Posterior vena cava (tissue), 2 donors: ENCODE data around the gene ANG. TPM values are rescaled to one million over a fixed set of nuclear protein-coding genes. Genes with fewer than 3 reads are reported as not detected.
"Not testable (repeated sequence)": the region's sequence is repeated elsewhere in the genome, so short reads cannot be mapped to it uniquely, and the experiment has no call there.

Source experiments
- DNase-seq: peaks from one replicate; pipeline ENCODE4 v3.0.0-alpha.2; 2020; ENCODE audit warnings: low spot score
- intact Hi-C, 2 donors: fragments of 100-400 bp; cut with DNase I; formaldehyde crosslinking; loops; one replicate each; pipeline versions ENCODE4 v1.14.1 to v1.14.2; 2022 to 2023
- total RNA-seq, 2 donors: library from RNA; stranded (reverse); fragmentation: NEBNext Ultra II Directional; extraction: Animal tissue kit (Norgen Biotek cat#: 25700); gene quantifications; one replicate each; pipeline ENCODE4 v1.2.1, GENCODE V29; 2021
- donor health status: DM: yes; HTN: yes; CAD: no.
- donor health status: DM: yes; HTN: yes; CAD: no.

ANG gene
- total RNA-seq, 2 donors from 2014 or later = 11.5 to 18.0 TPM

DNA sequence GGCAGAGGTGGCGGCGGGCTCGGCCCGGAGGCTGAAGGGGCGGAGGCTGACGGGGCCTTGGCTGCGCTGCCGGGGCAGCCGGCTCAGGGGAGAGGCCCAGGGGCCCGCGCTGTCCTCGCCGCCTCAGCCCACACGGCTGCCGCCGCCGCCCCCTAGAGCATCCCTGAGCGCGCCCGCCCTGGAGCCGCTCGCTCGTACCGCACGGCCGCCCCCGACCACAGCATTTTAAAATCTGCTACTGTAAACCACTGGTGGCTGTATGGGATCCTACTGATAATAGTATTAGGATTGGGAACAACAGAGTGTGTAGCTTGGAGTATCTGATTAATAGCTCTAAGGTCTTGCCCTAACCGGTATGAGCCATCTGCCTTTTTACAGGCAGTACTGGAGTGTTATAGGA is 34.9 kb downstream of the ANG start:
- no peak for DNase-seq
- intact Hi-C loops = no loop called here

DNA sequence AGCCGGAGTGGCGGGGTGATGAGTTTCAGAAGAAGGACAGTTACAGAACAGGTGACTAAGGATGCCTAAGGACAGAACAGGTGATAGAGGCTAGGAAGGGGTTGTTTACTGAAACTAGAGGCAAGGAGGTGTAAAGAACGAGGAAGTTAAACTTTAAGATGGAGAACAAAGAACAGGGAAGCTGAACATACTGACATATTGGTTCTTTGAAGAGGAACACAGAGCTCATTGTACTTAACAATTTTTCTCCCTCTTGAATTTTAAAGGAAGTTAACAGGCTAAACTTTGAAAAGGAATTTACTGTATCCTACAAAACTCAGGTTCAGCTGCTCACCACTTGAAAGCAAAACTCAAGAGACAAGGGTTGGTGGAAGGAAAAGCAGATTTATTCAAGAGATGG is 37.6 kb downstream of the ANG start:
- intact Hi-C loops, DNase-seq: not testable (repeated sequence)

DNA sequence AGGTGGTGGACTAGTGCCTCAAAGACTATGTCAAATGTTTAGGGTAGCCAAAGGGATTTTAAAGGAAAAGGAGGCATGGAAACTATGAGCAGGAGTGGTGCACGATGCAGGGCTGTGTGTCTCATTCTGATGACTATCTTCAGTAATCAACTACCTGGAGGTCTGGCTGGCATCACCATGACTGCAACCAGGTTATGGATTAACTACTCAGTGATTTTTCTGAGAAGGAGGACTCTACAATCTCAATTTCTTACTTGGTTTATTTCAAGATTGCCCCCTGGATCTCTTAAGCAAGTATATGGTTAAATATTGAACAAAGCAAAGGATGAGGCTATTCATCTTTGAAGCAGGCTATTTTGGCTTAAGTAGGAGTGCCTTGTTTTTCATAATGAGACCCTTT is 38.0 kb downstream of the ANG start:
- intact Hi-C loops = no loop called here

GRCh38 chr14:20730891-20731290 is 42.3 kb downstream of the ANG start:
- intact Hi-C loops = no loop called here
- DNase-seq = no peak

More for the DNA sequence above, 38.0 kb downstream of the ANG start:
- DNase-seq = no peak

- DNase-seq = no peak
- intact Hi-C loops = no loop called here
Observed at GRCh38 chr14:20732477-20732876, 43.9 kb downstream of the ANG start.

DNA sequence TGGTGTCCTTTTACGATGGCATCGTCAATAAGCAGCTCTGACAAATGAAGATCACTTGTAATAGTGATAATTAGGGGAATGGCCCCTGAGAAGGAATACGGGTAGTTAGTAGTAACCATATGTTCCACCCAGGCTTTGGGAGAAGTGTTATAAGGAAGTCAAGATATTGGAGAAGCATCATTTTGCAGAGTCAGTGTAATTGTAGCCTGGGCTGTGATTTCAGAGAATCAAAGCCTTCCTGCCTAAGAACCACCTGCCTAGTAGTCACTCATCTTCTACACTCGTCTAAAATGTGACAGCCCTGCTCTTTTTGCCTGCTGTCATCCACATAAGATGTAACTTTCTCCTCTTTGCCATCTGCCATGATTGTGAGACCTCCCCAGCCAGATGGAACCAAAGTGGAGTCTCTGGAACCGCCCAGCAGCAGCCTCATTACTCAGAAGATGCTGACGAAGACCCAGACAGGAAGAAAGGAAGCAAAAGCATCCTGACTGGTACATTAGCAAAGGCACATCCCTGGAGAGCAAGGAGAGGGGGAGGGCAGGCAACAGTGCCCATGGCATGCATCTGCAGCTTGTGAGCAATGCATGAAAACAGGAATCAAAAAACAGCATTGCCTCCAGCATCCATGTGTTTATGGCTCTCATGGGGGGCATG is 44.5 kb downstream of the ANG start:
- DNase-seq = no peak
- intact Hi-C loops = no loop called here

DNA sequence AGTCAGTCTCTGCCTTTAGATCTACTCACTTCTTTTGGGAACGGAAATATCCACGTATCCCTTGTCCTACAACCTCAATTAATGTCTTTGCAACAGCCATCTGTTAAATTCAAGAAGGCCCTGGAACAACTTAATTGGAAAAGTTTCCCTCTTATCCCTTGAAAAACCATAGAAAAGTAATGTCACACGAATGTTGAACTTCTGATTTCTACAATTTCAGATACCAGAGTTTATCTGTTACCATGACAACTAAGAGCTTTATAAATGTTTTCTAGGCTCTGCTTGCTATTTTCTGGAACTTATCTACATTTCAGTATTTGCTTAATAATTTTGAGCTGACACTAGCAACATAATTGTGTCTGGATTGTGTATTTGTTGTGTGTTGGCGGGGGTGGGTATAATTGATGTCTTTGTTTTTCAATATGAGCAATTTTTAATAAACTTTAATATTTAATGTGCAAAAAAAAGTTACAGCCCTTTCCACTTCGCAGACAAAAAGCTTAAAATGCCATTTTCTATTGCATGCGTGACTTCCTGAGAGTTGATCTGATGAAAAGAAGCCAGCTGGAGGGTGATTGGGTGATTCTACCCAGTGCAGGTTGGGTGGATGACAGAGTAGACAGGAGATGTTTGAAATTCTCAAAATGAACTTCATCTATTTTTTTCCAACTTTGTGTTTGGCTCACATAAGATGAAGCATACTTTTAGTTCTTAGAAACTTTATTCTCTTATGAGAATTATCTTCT is 45.3 kb downstream of the ANG start:
- intact Hi-C loops = no loop called here
- DNase-seq = no peak

- no peak for DNase-seq
- intact Hi-C loops = no loop called here
Observed at GRCh38 chr14:20734430-20734806, 45.9 kb downstream of the ANG start.

GRCh38 chr14:20738292-20738691 is 49.7 kb downstream of the ANG start:
- intact Hi-C loops, DNase-seq: not testable (repeated sequence)

- DNase-seq = no peak
- intact Hi-C loops = no loop called here
Observed at GRCh38 chr14:20742132-20742531, 53.6 kb downstream of the ANG start.

DNA sequence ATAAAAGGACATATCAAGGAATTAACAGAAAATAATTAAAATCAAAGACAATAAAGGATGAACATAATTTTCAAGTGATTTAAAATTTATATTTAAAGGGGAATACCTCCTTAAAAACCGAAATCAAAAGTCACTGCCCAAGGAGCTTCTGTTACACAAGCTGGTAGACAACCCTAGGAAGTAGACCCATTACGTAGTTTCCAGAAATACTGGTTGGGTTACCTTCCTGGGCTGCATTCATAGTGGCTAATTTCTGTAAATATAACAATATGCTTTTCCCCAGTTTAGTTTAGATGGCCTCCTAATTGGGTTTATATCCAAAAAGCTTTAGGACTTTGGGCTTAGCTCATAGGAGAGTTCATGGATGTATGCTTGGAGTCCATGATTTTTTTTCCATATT is 55.0 kb downstream of the ANG start:
- intact Hi-C loops = no loop called here
- no peak for DNase-seq

Other genes with a start within 250 kb of the ANG start
- 10 to 100 TPM; 24.4 to 28.7 TPM for gene OSGEP, start 234.0 kb upstream of the ANG start, total RNA-seq
- 10 to 100 TPM; 74.3 to 96.2 TPM for gene APEX1, start 233.5 kb upstream of the ANG start, total RNA-seq
- gene PIP4P1, start 227.3 kb upstream of the ANG start, total RNA-seq = 10 to 100 TPM; 25.3 to 27.5 TPM
- gene PNP, start 219.4 kb upstream of the ANG start, total RNA-seq = 10 to 100 TPM; 17.1 to 34.1 TPM
- gene RNASE10, start 183.2 kb upstream of the ANG start, total RNA-seq = under 1 TPM in 1 of 2 donors, not detected in 1; 0.62 TPM
- not detected for gene RNASE9, start 127.7 kb upstream of the ANG start, total RNA-seq
- gene RNASE11, start 100.8 kb upstream of the ANG start, total RNA-seq = not detected
- not detected for gene RNASE12, start 97.4 kb upstream of the ANG start, total RNA-seq
- not detected for gene OR6S1, start 47.1 kb upstream of the ANG start, total RNA-seq
- gene RNASE4, start 4.2 kb upstream of the ANG start, total RNA-seq = 10 to 100 TPM; 42.3 to 44.3 TPM
- gene EDDM3A, start 57.1 kb downstream of the ANG start, total RNA-seq = not detected
- gene EDDM3B, start 79.6 kb downstream of the ANG start, total RNA-seq = not detected
- gene RNASE6, start 92.5 kb downstream of the ANG start, total RNA-seq = 10 to 100 TPM in 1 of 2 donors, 1 to 10 TPM in 1; 7.0 to 16.3 TPM
- 100 to 1,000 TPM; 222 to 363 TPM for gene RNASE1, start 114.1 kb downstream of the ANG start, total RNA-seq
- gene RNASE3, start 202.6 kb downstream of the ANG start, total RNA-seq = under 1 TPM; 0.48 to 0.60 TPM